ENCODE measurements around the gene WDR89. TPM values are rescaled to one million over a fixed set of nuclear protein-coding genes. Genes with fewer than 3 reads are reported as not detected.

The WDR89 gene
- total and polyA plus RNA-seq, 9 of the 15 experiments (the other 6 are each of a cell fraction or from before 2014, with no cell fraction given) = 9.3 to 25.6 (median 16.2) TPM

DNA sequence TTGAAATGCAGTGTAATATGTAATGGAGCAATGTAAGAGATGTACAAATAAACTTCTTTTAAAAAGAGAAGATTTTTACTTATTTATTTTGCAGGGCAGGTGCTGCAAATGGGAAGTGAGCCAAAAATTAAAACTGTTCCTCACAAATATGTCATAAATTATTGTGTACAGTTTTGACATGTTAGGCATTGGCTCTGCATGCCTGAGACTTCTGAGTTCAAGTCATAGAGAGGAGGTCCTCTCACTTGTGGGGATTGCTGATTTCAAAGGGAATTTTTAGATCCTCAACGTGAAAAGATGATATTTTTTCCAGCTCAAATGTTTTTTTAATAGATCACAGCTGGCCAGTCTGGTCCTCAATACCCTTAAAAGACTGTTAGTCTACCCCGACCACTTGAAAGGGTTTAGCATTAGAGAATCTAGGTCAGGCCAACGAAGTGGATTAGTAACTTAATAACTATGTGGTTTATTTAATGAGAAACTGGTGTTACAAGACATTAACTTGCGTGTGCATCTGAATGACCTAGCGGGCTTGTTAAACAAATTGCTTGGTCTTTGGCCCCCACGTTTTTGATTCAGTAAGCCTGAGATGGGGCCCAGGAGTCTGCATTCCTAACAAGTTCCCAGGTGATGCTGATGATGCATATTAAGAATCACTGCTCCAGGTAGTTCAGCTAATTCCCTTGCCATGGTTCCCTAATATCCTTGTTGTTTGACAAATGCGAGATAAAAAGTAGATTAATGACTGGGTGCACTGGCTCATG lies 30.9 kb upstream of the WDR89 start:
- BruUV-seq (replicated peaks) = no TSS peak
- in situ Hi-C loops (cut with MboI) (no loop called here), intact Hi-C loops (cut with micrococcal nuclease) (no loop called here)

DNA sequence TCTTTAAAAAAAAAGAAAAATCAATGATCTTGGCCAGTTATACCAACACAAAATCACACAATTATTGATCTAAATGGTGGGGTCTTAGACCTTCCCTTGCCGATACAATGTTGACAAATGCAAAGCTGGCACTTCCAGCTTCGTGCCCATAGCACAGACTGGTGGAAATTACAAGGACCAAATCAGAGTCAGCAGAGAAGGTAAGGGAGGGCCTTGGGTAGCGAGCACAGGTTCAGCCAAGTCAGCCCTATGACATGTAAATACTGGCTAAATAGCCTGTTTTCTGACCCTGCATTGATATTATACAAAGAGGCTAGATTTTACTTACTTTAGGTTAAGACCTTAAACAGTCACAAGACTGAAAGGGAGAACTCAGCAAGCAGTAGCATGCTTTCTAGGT lies 30.3 kb upstream of the WDR89 start:
- Histone ChIP-seq H3K9me1 (ENCODE audit: control insufficient read depth, insufficient read depth, low read length) (no peaks in the 10 kb centered on the region), H3K27ac (ENCODE audit: extremely low read depth, low read depth, low read length) (no peak overlapping the region), H3K4me1 (replicated peaks in 1 of 2; ENCODE audit: control insufficient read depth in 2 of 2, insufficient read depth in 2 of 2, low read length in 2 of 2) (no peaks in the 10 kb centered on the region), H3K4me3 (no peak overlapping the region), H3K36me3 (ENCODE audit: control insufficient read depth, insufficient read depth, low read length) (no peaks in the 10 kb centered on the region), H4K20me1 (replicated peaks; ENCODE audit: control insufficient read depth, insufficient read depth, low read length) (no peaks in the 10 kb centered on the region), H3K4me2 (ENCODE audit: insufficient read depth, low read length) (no peak overlapping the region), H3K9ac (ENCODE audit: insufficient read depth in 1 of 2, low read depth in 2 of 2, low read length in 2 of 2) (no peak overlapping the region), H2AFZ (ENCODE audit: low read depth, low read length) (no peak overlapping the region), H3K79me2 (ENCODE audit: control insufficient read depth, insufficient read depth, low read length) (no peaks in the 10 kb centered on the region), H3K9me3 (replicated peaks; ENCODE audit: control insufficient read depth, insufficient read depth, low read depth, low read length) (no peaks in the 10 kb centered on the region), H3K27me3 (ENCODE audit: control insufficient read depth in 2 of 2, insufficient read depth in 2 of 2, low read length in 2 of 2) (no peaks in the 10 kb centered on the region)
- POLR2A ChIA-PET = interaction anchor here (0.6 kb wide), 1 partner anchor 218 kb away, joined by 3 read pairs; no protein-coding TSS in a partner anchor
- no TSS peak for BruUV-seq (replicated peaks)
- CTCF ChIA-PET (ENCODE audit: low intra/inter-chr PET ratio) = no interaction called here
- WGBS (ENCODE audit: insufficient coverage, low coverage, missing lambda C conversion rate) = 13% methylated on average over 3 of the region's 3 CpGs
- FAIRE-seq = no peak
- intact Hi-C loops (cut with micrococcal nuclease) = no loop called here
- in situ Hi-C loops (cut with MboI) = no loop called here
- ATAC-seq = no peak
- no peak for DNase-seq (ENCODE audit: extremely low read depth in 1 of 4, low spot score in 3 of 4)
- TF ChIP-seq, protein P1, sequence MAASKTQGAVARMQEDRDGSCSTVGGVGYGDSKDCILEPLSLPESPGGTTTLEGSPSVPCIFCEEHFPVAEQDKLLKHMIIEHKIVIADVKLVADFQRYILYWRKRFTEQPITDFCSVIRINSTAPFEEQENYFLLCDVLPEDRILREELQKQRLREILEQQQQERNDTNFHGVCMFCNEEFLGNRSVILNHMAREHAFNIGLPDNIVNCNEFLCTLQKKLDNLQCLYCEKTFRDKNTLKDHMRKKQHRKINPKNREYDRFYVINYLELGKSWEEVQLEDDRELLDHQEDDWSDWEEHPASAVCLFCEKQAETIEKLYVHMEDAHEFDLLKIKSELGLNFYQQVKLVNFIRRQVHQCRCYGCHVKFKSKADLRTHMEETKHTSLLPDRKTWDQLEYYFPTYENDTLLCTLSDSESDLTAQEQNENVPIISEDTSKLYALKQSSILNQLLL (CRISPR knock-in tag; IDR thresholded peaks at IDR 0.05; ENCODE audit: borderline replicate concordance) = no peak
- TF ChIP-seq, protein P2, sequence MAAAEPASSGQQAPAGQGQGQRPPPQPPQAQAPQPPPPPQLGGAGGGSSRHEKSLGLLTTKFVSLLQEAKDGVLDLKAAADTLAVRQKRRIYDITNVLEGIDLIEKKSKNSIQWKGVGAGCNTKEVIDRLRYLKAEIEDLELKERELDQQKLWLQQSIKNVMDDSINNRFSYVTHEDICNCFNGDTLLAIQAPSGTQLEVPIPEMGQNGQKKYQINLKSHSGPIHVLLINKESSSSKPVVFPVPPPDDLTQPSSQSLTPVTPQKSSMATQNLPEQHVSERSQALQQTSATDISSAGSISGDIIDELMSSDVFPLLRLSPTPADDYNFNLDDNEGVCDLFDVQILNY (CRISPR knock-in tag; IDR thresholded peaks at IDR 0.05) = no peak
- TF ChIP-seq XRCC4 (IDR thresholded peaks at IDR 0.05; ENCODE audit: extremely low read depth, insufficient read depth, insufficient read length) = no peak
- no peak for TF ChIP-seq LCOR (CRISPR knock-in tag; IDR thresholded peaks at IDR 0.05)
- TF ChIP-seq SMAD3 (CRISPR knock-in tag; conservative IDR thresholded peaks at IDR 0.05) = no peak
- no peak for TF ChIP-seq CBX3 (IDR thresholded peaks at IDR 0.05; ENCODE audit: borderline replicate concordance in 1 of 2, low read length in 2 of 2)
- TF ChIP-seq PML (IDR thresholded peaks at IDR 0.05; ENCODE audit: low read length) = no peak
- no peak for TF ChIP-seq CTBP1 (IDR thresholded peaks at IDR 0.05; ENCODE audit: borderline replicate concordance)
- TF ChIP-seq NFATC3 (IDR thresholded peaks at IDR 0.05) = no peak
- TF ChIP-seq ZNF75A (CRISPR knock-in tag; IDR thresholded peaks at IDR 0.05) = no peak
- no peak for TF ChIP-seq ZNF41 (CRISPR knock-in tag; conservative IDR thresholded peaks at IDR 0.05)

More for the DNA sequence above, 30.9 kb upstream of the WDR89 start:
- DNase-seq (ENCODE audit: extremely low read depth in 1 of 4, low spot score in 3 of 4) (no peak), ATAC-seq (no peak), FAIRE-seq (no peak)
- Histone ChIP-seq H3K36me3 (ENCODE audit: control insufficient read depth, insufficient read depth, low read length) (no peaks in the 10 kb centered on the region), H3K4me2 (ENCODE audit: insufficient read depth, low read length) (no peak overlapping the region), H3K79me2 (ENCODE audit: control insufficient read depth, insufficient read depth, low read length) (no peaks in the 10 kb centered on the region), H2AFZ (ENCODE audit: low read depth, low read length) (no peak overlapping the region), H3K9me3 (replicated peaks; ENCODE audit: control insufficient read depth, insufficient read depth, low read depth, low read length) (no peaks in the 10 kb centered on the region), H3K27ac (ENCODE audit: extremely low read depth, low read depth, low read length) (no peak overlapping the region), H3K4me1 (replicated peaks in 1 of 2; ENCODE audit: control insufficient read depth in 2 of 2, insufficient read depth in 2 of 2, low read length in 2 of 2) (no peaks in the 10 kb centered on the region), H4K20me1 (replicated peaks; ENCODE audit: control insufficient read depth, insufficient read depth, low read length) (no peaks in the 10 kb centered on the region), H3K9ac (ENCODE audit: insufficient read depth in 1 of 2, low read depth in 2 of 2, low read length in 2 of 2) (no peak overlapping the region), H3K27me3 (ENCODE audit: control insufficient read depth in 2 of 2, insufficient read depth in 2 of 2, low read length in 2 of 2) (no peaks in the 10 kb centered on the region), H3K9me1 (ENCODE audit: control insufficient read depth, insufficient read depth, low read length) (no peaks in the 10 kb centered on the region), H3K4me3 (no peak overlapping the region)
- POLR2A ChIA-PET = no interaction called here
- CTCF ChIA-PET (ENCODE audit: low intra/inter-chr PET ratio) = no interaction called here
- WGBS (ENCODE audit: insufficient coverage, low coverage, missing lambda C conversion rate) = 34% methylated on average over 7 of the region's 7 CpGs
- TF ChIP-seq MEIS2 (IDR thresholded peaks at IDR 0.05; ENCODE audit: partially characterized antibody) = peak; percentile 43
- TF ChIP-seq FOXM1 (IDR thresholded peaks at IDR 0.05; ENCODE audit: low read depth) = no peak
- TF ChIP-seq FOXM1 (CRISPR knock-in tag; IDR thresholded peaks at IDR 0.05; ENCODE audit: low read depth) = no peak
- no peak for TF ChIP-seq ZNF23 (CRISPR knock-in tag; IDR thresholded peaks at IDR 0.05)
